Endodermal cell (in vitro differentiated cells): ENCODE results near the gene EPG5. TPM values are rescaled to one million over a fixed set of nuclear protein-coding genes. Genes with fewer than 3 reads are reported as not detected.

Experiments
- DNase-seq: peaks from one replicate; pipeline ENCODE4 v3.0.0-alpha.2; 2017
- H3K27ac ChIP-seq: 2 replicates; pipeline ENCODE4 v1.5.1; 2013; ENCODE audit warnings: mild to moderate bottlenecking, low read depth, low read length, moderate library complexity
- H3K27me3 ChIP-seq: 2 replicates; pipeline ENCODE4 v1.6.1; 2013; ENCODE audit warnings: mild to moderate bottlenecking, low read length, moderate library complexity; ENCODE audit not compliant: insufficient read depth, control insufficient read depth, poor library complexity, severe bottlenecking
- H3K36me3 ChIP-seq: 2 replicates; pipeline ENCODE4 v1.7.0; 2013; ENCODE audit warnings: mild to moderate bottlenecking, low read length, moderate library complexity; ENCODE audit not compliant: control insufficient read depth, insufficient read depth
- H3K4me1 ChIP-seq: one replicate; pipeline ENCODE4 v1.7.0; 2013; ENCODE audit warnings: low read length; ENCODE audit not compliant: control insufficient read depth, insufficient read depth
- H3K4me3 ChIP-seq: 2 replicates; pipeline ENCODE4 v1.5.1; 2013; ENCODE audit warnings: mild to moderate bottlenecking, low read length, moderate library complexity
- H3K9ac ChIP-seq: 2 replicates; pipeline ENCODE4 v1.6.1; 2013; ENCODE audit warnings: mild to moderate bottlenecking, low read length, moderate library complexity; ENCODE audit not compliant: poor library complexity, severe bottlenecking; ENCODE audit errors: extremely low read depth
- H3K9me3 ChIP-seq: 2 replicates; pipeline ENCODE4 v1.6.1; 2013; ENCODE audit warnings: mild to moderate bottlenecking, low read length, moderate library complexity; ENCODE audit not compliant: control insufficient read depth
- H3K27ac Mint-ChIP-seq: 2 replicates; pipeline ENCODE4 v1.8.0; 2020; ENCODE audit warnings: mixed read lengths
- H3K27me3 Mint-ChIP-seq: 2 replicates; pipeline ENCODE4 v1.8.0; 2021; ENCODE audit warnings: mild to moderate bottlenecking, mixed read lengths; ENCODE audit not compliant: insufficient read depth
- H3K36me3 Mint-ChIP-seq: 2 replicates; pipeline ENCODE4 v1.8.0; 2020; ENCODE audit warnings: low read depth, mixed read lengths
- H3K4me1 Mint-ChIP-seq: 2 replicates; pipeline ENCODE4 v1.8.0; 2020; ENCODE audit warnings: mixed read lengths
- H3K4me3 Mint-ChIP-seq: 2 replicates; pipeline ENCODE4 v1.8.0; 2020; ENCODE audit warnings: mild to moderate bottlenecking, moderate library complexity, mixed read lengths
- H3K9me3 Mint-ChIP-seq: 2 replicates; pipeline ENCODE4 v1.8.0; 2020; ENCODE audit warnings: mild to moderate bottlenecking, mixed read lengths
- CTCF ChIP-seq: fragments of 200-600 bp; sonication (generic); conservative IDR thresholded peaks from 2 replicates; pipeline ENCODE4 v1.5.0; 2021; ENCODE audit warnings: antibody characterized with exemption, mild to moderate bottlenecking
- WGBS, 2 experiments: methylation state at CpG; one replicate each; pipeline versions ENCODE4 v1.1.5 to v1.1.7; 2013; ENCODE audit warnings: missing lambda C conversion rate in 2 of 2, mixed read lengths in 1 of 2; ENCODE audit not compliant: insufficient coverage in 1 of 2, insufficient read length in 1 of 2; 5-methylcytosine and 5-hydroxymethylcytosine counted together
- total RNA-seq, 2 donors: library from RNA; stranded (reverse); fragmentation: NEBNext Ultra II Directional in 1 of 2; extraction: Animal tissue kit (Norgen Biotek cat#: 25700) in 1 of 2; gene quantifications; 2 replicates in 1 of 2; 3 replicates in 1 of 2; pipeline ENCODE4 v1.2.1, GENCODE V29; 2021

Gene EPG5
- total RNA-seq, 2 donors from 2014 or later: 25.6 to 28.6 TPM

- TF ChIP-seq CTCF: no peak
- Histone ChIP-seq H3K27me3 (no peaks in the 10 kb centered on the region), H3K9me3 (no peaks in the 10 kb centered on the region), H3K36me3 (peaks cover 62% of the 10 kb centered on the region), H3K9ac (no peak overlapping the region), H3K27ac (no peak overlapping the region), H3K4me1 (no peaks in the 10 kb centered on the region), H3K4me3 (no peak overlapping the region)
- Mint-ChIP-seq H3K4me3 (no peak overlapping the region), H3K27me3 (no peaks in the 10 kb centered on the region), H3K9me3 (no peaks in the 10 kb centered on the region), H3K27ac (no peak overlapping the region), H3K4me1 (no peaks in the 10 kb centered on the region), H3K36me3 (peaks cover 55% of the 10 kb centered on the region)
- no peak for DNase-seq
- 91 to 94% methylated on average over 4 of the region's 4 CpGs for WGBS, 2 experiments
Observed at GRCh38 chr18:45913276-45913675, 53.9 kb downstream of the EPG5 start.

GRCh38 chr18:45910405-45911023 lies 56.6 kb downstream of the EPG5 start:
- no peak overlapping the region for H3K27ac Mint-ChIP-seq
- Histone ChIP-seq H3K27ac (no peak overlapping the region), H3K36me3 (peaks cover 53% of the 10 kb centered on the region), H3K27me3 (no peaks in the 10 kb centered on the region), H3K9ac (no peak overlapping the region), H3K4me1 (no peaks in the 10 kb centered on the region), H3K9me3 (no peaks in the 10 kb centered on the region), H3K4me3 (no peak overlapping the region)
- H3K36me3 Mint-ChIP-seq: peaks cover 68% of the 10 kb centered on the region
- peak; percentile 92 for TF ChIP-seq CTCF
- no peaks in the 10 kb centered on the region for H3K4me1 Mint-ChIP-seq
- no peaks in the 10 kb centered on the region for H3K9me3 Mint-ChIP-seq
- DNase-seq: peak; percentile 89
- no peaks in the 10 kb centered on the region for H3K27me3 Mint-ChIP-seq
- H3K4me3 Mint-ChIP-seq: no peak overlapping the region
- 57 to 71% methylated on average over 4 of the region's 4 CpGs for WGBS, 2 experiments

GRCh38 chr18:45901654-45902210 lies 65.4 kb downstream of the EPG5 start:
- no peak for DNase-seq
- Histone ChIP-seq H3K4me3 (no peak overlapping the region), H3K9me3 (no peaks in the 10 kb centered on the region), H3K36me3 (peaks cover 54% of the 10 kb centered on the region), H3K27ac (no peak overlapping the region), H3K4me1 (no peaks in the 10 kb centered on the region), H3K9ac (no peak overlapping the region), H3K27me3 (no peaks in the 10 kb centered on the region)
- peaks cover 53% of the 10 kb centered on the region for H3K36me3 Mint-ChIP-seq
- H3K9me3 Mint-ChIP-seq: no peaks in the 10 kb centered on the region
- H3K27me3 Mint-ChIP-seq: no peaks in the 10 kb centered on the region
- no peak overlapping the region for H3K4me3 Mint-ChIP-seq
- WGBS, 2 experiments: 100% methylated on average over 1 of the region's 1 CpG
- no peaks in the 10 kb centered on the region for H3K4me1 Mint-ChIP-seq
- TF ChIP-seq CTCF: no peak
- H3K27ac Mint-ChIP-seq: no peak overlapping the region
